Natural killer cell treated with Interleukin-12 subunit alpha and Interleukin-12 subunit beta and Interleukin-15 and Interleukin-18, amount 100 ng/mL, for 72 hours (primary cell): Measurements from ENCODE around the gene CPSF4. TPM values are rescaled to one million over a fixed set of nuclear protein-coding genes. Genes with fewer than 3 reads are reported as not detected.

Source experiments
- ATAC-seq, 2 donors: fragments of 150-1000 bp; cut with Tn5 transposase in 1 of 2; sonication (Bioruptor Pico), chemical (Tn5 transposase) in 1 of 2; 2 replicates each; pipeline ENCODE4 v1.10.0; 2021
- DNase-seq: peaks from one replicate; pipeline ENCODE4 v3.0.0; 2022; ENCODE audit warnings: low spot score
- H3K27ac Mint-ChIP-seq, 2 donors: 1 replicate in 1 of 2; 2 replicates in 1 of 2; pipeline ENCODE4 v1.8.0; 2022; ENCODE audit warnings: mixed read lengths in 2 of 2, mild to moderate bottlenecking in 1 of 2, moderate library complexity in 1 of 2
- H3K27me3 Mint-ChIP-seq, 2 donors: 1 replicate in 1 of 2; 2 replicates in 1 of 2; pipeline ENCODE4 v1.8.0; 2022; ENCODE audit warnings: mixed read lengths in 2 of 2
- H3K36me3 Mint-ChIP-seq: one replicate; pipeline ENCODE4 v1.8.0; 2022; ENCODE audit warnings: mixed read lengths
- H3K4me1 Mint-ChIP-seq, 2 donors: 1 replicate in 1 of 2; 2 replicates in 1 of 2; pipeline ENCODE4 v1.8.0; 2022; ENCODE audit warnings: low read depth in 2 of 2, mixed read lengths in 2 of 2, mild to moderate bottlenecking in 1 of 2
- H3K4me3 Mint-ChIP-seq: one replicate; pipeline ENCODE4 v1.8.0; 2022; ENCODE audit warnings: mixed read lengths
- H3K9me3 Mint-ChIP-seq: 2 replicates; pipeline ENCODE4 v1.8.0; 2022; ENCODE audit warnings: mixed read lengths
- total RNA-seq, 2 donors: library from RNA; stranded (reverse); gene quantifications; one replicate each; pipeline ENCODE4 v1.2.3, GENCODE V29; 2022

Gene CPSF4
- total RNA-seq, 2 donors from 2014 or later: 51.1 to 91.1 TPM

DNA sequence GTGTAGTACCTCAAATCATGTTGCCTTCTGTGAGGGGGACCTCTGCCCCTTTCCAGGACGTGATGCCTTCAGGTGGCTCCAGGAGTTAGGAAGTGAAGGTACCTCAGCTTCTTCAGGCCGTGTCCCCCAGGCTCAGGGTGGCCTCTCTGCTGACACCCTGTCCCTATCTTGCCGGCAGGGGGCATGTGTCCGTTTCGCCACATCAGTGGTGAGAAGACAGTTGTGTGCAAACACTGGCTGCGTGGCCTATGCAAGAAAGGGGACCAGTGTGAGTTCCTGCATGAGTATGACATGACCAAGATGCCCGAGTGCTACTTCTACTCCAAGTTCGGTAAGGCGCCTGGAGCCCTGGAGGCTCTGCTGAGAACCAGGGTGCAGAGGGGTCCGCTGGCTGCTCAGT, 9.2 kb downstream of the CPSF4 start:
- ATAC-seq (no peak), DNase-seq (no peak)
- Mint-ChIP-seq H3K9me3 (no peaks in the 10 kb centered on the region), H3K27ac (no peak overlapping the region), H3K36me3 (peaks cover 4% of the 10 kb centered on the region), H3K4me1 (peaks cover 4 to 12% of the 10 kb centered on the region in 2 donors), H3K4me3 (no peak overlapping the region), H3K27me3 (no peaks in the 10 kb centered on the region)

DNA sequence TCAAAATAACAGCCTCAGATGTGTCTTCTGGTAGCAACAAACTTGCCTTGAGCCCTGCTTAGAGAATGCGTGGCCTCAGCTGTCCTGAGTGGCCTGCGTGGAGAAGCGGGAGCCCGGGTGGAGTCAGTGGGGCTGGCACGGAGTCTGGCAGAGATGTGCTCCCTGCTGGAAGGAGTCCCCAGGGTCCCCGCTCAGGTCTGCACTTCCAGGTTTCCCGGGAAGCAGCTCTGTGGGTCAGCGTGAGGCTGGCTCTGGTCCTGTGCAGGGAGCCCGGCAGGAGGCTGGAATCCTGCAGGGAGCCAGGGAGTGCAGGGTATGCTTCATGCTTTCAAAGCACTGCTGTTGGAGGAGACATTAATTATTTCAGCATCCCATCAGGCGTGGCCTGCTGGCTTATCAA, 10.1 kb downstream of the CPSF4 start:
- Mint-ChIP-seq H3K27ac (no peak overlapping the region), H3K4me3 (no peak overlapping the region), H3K36me3 (no peaks in the 10 kb centered on the region), H3K27me3 (no peaks in the 10 kb centered on the region), H3K4me1 (peaks cover 0 to 10% of the 10 kb centered on the region in 2 donors), H3K9me3 (no peaks in the 10 kb centered on the region)
- ATAC-seq (no peak), DNase-seq (no peak)

DNA sequence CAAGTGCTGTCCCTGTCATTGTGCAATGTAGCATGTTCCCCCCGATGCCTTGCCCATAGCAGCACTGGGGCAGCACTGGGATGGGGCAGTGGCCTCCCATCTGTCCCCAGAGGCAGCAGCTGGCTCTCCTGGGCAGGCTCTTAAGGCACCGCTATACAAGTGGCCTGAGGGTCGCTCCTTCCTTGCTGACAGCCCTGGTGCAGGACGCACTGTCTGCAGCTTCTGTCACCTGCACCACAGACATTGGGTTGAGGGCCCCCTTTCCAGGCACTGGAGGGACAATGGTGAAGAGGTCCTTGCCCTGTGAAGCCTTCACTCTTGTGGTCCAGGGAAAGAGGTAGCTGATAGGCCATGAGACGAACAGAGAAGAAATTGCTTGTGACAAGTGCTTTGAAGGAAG, 10.6 kb downstream of the CPSF4 start:
- no peak overlapping the region for H3K27ac Mint-ChIP-seq
- DNase-seq (no peak), ATAC-seq (no peak)
- H3K27me3 Mint-ChIP-seq: no peaks in the 10 kb centered on the region
- peaks cover 0 to 11% of the 10 kb centered on the region in 2 donors for H3K4me1 Mint-ChIP-seq
- H3K4me3 Mint-ChIP-seq: no peak overlapping the region
- H3K9me3 Mint-ChIP-seq: no peaks in the 10 kb centered on the region
- H3K36me3 Mint-ChIP-seq: no peaks in the 10 kb centered on the region

DNA sequence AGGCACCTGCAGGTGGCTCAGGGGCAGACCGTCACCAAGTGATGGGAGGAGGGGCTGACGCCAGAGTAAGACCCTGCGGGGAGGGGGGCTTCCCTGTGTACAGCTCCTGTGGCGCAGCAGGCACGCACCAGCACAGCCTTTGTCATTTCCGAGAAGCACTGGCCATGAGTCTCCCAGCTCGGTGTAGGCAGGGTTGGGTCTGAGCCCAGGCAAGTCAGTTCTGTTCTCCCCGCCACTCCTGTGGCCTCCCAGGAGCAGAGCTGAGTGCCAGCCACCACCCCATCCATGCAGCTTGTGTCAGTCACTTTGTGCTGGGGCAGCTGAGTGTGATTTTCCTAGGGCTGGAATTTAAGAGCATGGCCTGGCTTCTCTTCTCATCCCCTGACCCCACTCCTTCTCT, 13.2 kb downstream of the CPSF4 start:
- no peak for DNase-seq
- Mint-ChIP-seq H3K9me3 (no peaks in the 10 kb centered on the region), H3K4me3 (no peak overlapping the region), H3K4me1 (peaks cover 0 to 13% of the 10 kb centered on the region in 2 donors), H3K36me3 (no peaks in the 10 kb centered on the region), H3K27me3 (no peaks in the 10 kb centered on the region), H3K27ac (no peak overlapping the region)
- ATAC-seq: peak in 1 of 2 donors; percentile 48

DNA sequence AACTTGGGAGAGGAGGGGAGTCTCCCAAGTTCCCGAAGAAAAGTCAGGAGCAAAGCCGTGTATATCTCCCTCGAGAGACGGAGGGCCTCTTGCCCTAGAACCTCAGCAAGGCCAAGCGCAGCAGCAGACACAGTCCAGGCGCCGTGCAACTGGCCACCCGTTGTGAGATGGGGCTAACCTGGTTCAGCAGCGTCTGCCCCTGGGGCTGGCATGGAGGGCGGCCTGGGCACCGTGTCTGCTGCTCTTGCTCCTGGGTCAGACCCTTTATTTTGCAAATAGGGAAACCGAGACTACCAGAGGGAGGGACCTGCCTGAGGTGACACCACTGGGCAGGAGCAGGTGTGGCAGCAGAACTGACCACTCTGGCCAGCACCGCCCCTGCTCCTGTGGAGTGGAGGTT, 13.8 kb downstream of the CPSF4 start:
- DNase-seq (no peak), ATAC-seq (no peak)
- Mint-ChIP-seq H3K4me1 (peaks cover 0 to 13% of the 10 kb centered on the region in 2 donors), H3K9me3 (no peaks in the 10 kb centered on the region), H3K36me3 (no peaks in the 10 kb centered on the region), H3K27me3 (no peaks in the 10 kb centered on the region), H3K27ac (no peak overlapping the region), H3K4me3 (no peak overlapping the region)

DNA sequence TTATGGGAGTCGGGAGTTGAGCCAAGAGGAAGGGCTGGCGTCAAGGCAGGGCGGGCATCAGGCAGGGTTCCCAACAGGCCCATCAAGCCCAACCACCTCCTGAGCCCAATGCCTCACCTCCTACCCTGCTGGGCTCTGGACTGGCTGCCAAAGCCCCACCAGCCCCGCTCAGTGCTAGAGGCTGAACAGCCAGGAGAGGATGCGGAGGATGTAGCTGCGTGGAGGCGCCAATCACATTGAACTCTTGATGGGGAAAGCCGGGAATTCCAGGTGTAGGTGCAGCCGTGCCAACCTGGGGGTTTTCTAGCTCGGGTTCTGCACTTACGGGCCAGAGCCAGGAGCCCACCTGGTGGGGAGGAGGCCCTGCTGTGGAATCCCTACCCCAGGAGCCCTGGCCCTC, 14.4 kb downstream of the CPSF4 start:
- H3K27me3 Mint-ChIP-seq: no peaks in the 10 kb centered on the region
- DNase-seq (no peak), ATAC-seq (no peak)
- no peak overlapping the region for H3K4me3 Mint-ChIP-seq
- no peaks in the 10 kb centered on the region for H3K9me3 Mint-ChIP-seq
- H3K36me3 Mint-ChIP-seq: no peaks in the 10 kb centered on the region
- peaks cover 0 to 13% of the 10 kb centered on the region in 2 donors for H3K4me1 Mint-ChIP-seq
- no peak overlapping the region for H3K27ac Mint-ChIP-seq

DNA sequence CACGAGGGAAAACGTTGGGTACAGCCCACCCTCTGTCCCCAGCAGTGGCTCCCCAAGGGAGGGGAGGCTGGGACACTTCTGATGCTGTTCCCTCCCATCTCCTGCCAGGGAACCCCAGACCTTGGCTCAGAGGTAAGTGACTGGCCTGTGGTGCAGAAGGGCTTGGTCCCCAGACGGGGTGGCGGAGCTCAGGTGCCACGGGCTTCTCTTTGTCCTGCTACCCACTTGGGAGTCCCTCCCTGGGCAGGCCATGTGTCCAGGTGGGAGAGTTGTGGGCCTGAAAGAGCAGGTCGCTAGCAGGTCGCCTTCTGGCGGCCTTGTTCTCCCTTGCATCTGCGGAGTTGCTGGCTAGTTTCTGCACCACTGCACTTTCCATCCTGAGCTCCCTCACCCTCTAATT, 17.1 kb downstream of the CPSF4 start:
- no peak for DNase-seq
- Mint-ChIP-seq H3K27me3 (no peaks in the 10 kb centered on the region), H3K4me1 (peaks cover 0 to 19% of the 10 kb centered on the region in 2 donors), H3K27ac (no peak overlapping the region), H3K36me3 (peaks cover 5% of the 10 kb centered on the region), H3K9me3 (no peaks in the 10 kb centered on the region), H3K4me3 (no peak overlapping the region)
- no peak for ATAC-seq

DNA sequence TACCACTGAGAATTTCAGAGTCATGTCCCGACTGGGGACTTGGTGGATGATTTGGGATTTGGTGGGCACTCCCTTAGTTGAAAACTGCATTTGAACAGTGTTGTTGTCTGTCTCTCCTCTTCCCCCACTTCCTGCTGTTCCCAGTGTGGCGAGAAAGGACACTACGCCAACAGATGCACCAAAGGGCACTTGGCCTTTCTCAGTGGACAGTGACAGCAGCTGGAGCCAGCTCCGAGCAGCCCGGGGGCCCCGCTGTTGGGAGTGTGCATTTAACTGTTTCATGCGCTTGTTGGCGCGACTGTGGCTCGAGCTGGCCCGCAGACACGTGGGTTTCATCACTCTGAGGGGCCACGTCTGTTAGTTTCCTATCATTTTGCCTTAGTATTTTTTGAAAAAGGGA, 17.5 kb downstream of the CPSF4 start:
- Mint-ChIP-seq H3K27me3 (no peaks in the 10 kb centered on the region), H3K27ac (no peak overlapping the region), H3K9me3 (no peaks in the 10 kb centered on the region), H3K4me1 (peaks cover 0 to 16% of the 10 kb centered on the region in 2 donors), H3K4me3 (no peak overlapping the region), H3K36me3 (peaks cover 5% of the 10 kb centered on the region)
- DNase-seq: no peak
- ATAC-seq: no peak

DNA sequence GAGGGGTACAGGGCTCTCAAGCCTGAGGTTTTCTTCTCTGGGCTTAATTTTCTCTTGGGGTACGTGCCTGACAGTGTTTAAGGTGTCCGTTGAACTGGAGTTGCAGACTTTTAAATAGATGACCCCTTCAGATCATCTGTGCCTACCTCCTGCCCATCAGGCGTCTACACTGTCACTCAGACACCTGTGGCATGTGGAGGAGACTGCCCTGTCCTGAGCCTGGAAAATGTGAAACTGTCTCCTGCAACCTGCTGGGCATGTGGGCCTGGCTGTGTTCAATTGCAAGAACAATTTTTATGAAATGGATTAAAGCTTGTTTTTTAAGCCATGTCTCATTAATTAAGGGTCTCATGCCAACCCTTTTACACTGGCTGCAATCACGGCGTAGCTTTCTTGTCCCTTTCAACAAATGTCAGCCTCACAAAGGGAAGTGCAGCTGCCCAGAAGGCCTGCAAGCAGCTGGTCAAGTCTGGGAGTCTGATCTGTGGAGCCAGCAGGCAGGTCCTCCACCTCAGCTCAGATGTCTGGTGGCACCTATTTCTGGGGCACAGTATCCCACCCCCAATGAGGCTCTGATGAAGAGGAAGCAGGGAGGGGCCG, 18.4 kb downstream of the CPSF4 start:
- no peak for DNase-seq
- Mint-ChIP-seq H3K27ac (no peak overlapping the region), H3K4me3 (no peak overlapping the region), H3K27me3 (no peaks in the 10 kb centered on the region), H3K36me3 (peaks cover 5% of the 10 kb centered on the region), H3K4me1 (peaks cover 0 to 16% of the 10 kb centered on the region in 2 donors), H3K9me3 (no peaks in the 10 kb centered on the region)
- no peak for ATAC-seq

DNA sequence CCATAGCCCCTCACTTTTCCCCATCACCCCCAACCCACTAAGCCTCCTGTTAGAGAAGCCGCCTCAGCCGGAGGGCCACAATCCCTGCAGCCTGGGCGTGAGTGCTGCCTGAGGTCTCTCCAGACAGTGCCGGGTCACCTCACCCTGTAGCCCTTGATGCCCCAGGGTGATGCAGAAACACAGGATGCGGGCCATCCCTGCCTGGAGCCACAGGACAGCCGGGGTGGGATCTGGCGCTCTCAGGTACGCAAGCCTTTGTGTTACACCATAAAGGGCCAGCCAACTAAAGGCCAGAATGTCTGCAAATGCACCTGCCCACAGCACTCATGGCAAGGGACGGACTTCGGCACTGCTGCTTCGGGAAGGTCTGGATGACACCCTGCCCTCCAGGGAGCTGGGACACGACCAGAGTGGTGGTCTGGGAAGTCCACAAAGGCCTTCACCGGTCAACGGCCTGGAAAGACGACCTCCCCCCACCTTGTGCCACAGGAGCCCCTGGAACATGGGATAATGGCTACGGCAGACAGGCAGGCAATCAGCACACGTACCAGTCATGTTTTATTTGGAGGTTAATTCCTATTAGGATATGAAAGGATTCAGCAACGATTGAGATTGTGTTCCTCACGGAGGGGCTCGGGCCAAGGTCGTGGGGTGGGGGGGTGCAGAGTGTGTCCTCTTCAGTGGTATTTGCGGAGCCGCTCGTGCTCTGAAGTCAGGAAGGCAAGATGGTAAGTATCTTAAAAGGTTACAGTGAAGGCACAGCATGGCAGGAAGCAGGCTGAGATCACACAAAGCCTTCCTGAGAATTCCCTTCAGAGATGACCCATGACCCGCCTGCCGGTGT, 19.1 kb downstream of the CPSF4 start:
- H3K27me3 Mint-ChIP-seq: no peaks in the 10 kb centered on the region
- no peak for ATAC-seq
- no peak overlapping the region for H3K4me3 Mint-ChIP-seq
- no peaks in the 10 kb centered on the region for H3K9me3 Mint-ChIP-seq
- H3K36me3 Mint-ChIP-seq: peaks cover 5% of the 10 kb centered on the region
- peaks cover 3 to 19% of the 10 kb centered on the region in 2 donors for H3K4me1 Mint-ChIP-seq
- no peak for DNase-seq
- H3K27ac Mint-ChIP-seq: no peak overlapping the region

DNA sequence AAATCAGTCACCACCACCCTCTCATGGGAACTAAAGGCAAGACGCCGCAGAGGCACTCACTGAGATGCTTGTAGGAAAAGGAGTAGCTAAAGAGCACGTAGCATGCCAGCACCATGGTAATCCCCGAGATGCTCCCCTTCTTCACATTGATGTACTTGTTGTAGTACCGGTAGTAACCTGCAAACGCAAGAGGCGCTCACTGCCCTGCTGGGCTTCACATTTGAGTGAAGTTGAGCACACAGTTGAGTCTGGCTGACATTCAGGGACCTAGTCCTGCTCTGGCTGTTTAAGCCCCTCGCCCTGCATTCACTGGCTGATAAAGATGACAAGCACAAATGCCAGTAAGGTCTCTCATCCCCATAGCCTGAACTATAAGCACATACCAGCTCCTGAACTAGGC, 20.3 kb downstream of the CPSF4 start:
- H3K4me3 Mint-ChIP-seq: no peak overlapping the region
- H3K9me3 Mint-ChIP-seq: no peaks in the 10 kb centered on the region
- H3K27ac Mint-ChIP-seq: no peak overlapping the region
- peaks cover 12 to 22% of the 10 kb centered on the region in 2 donors for H3K4me1 Mint-ChIP-seq
- no peak for DNase-seq
- ATAC-seq: peak in 1 of 2 donors; percentile 56
- H3K27me3 Mint-ChIP-seq: no peaks in the 10 kb centered on the region
- peaks cover 9% of the 10 kb centered on the region for H3K36me3 Mint-ChIP-seq

DNA sequence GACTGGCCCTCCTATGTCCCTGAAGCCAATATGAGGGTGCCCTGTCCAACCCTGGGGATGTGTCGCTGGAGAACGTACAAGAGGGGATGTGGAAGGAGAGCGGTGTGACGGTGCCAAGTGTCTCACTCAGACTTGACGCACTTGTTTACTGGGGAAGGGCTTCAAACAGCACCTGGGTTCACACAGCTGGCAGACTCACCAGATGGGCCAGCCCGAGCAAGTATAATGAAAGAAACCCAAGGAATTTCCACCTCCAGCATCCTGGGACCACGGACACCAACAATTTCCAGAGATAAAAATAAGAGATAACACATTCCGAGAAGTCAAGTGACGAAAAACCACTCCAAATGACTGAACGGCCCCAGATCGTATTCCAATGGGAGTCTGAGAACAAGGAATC, 21.9 kb downstream of the CPSF4 start:
- peaks cover 9% of the 10 kb centered on the region for H3K36me3 Mint-ChIP-seq
- H3K4me3 Mint-ChIP-seq: no peak overlapping the region
- peak overlapping the region; percentile 15 to 30 for H3K27ac Mint-ChIP-seq
- H3K9me3 Mint-ChIP-seq: no peaks in the 10 kb centered on the region
- H3K27me3 Mint-ChIP-seq: no peaks in the 10 kb centered on the region
- no peak for ATAC-seq
- H3K4me1 Mint-ChIP-seq: peaks cover 19 to 29% of the 10 kb centered on the region in 2 donors
- no peak for DNase-seq

DNA sequence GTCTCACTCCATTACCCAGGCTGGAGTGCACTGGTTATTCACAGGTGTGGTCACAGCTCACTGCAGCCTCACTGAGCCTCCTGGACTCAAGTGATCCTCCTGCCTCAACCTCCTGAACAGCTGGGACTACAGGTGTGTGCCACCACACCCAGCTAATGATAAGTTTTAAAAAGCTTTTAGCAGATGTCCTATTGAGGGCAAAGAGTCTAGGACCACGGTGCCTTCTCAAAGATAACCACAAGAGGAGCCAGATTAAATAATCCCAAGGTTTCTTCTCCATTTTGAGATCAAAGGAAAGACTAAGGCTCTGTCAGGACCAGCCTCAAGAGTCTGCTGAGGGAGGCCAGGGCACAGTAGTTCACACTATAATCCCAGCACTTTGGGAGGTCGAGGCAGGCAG, 22.5 kb downstream of the CPSF4 start:
- DNase-seq (no peak), ATAC-seq (no peak)
- Mint-ChIP-seq H3K36me3 (peaks cover 9% of the 10 kb centered on the region), H3K27me3 (no peaks in the 10 kb centered on the region), H3K4me1 (peaks cover 24 to 34% of the 10 kb centered on the region in 2 donors), H3K27ac (no peak overlapping the region), H3K4me3 (no peak overlapping the region), H3K9me3 (no peaks in the 10 kb centered on the region)

DNA sequence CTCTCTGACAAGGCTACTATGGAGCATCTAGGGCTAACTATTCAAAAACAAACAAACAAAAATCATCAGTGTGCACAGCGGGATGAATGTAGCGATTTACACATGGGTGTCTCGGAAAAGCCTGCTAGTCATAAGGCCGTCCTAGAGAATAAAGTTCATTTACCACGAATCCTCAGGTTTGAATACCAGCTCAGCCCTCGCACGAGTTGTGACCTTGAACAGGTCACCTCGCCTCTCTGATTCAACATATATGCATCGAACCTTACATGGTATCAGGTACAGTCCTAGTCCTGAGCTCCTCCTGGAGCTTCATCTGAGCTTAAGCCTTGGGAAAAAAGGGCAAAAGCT, 26.7 kb downstream of the CPSF4 start:
- no peak for DNase-seq
- H3K27ac Mint-ChIP-seq: peak overlapping the region; percentile 83 to 93
- peak in 1 of 2 donors; percentile 1 for ATAC-seq
- no peaks in the 10 kb centered on the region for H3K9me3 Mint-ChIP-seq
- peaks cover 4% of the 10 kb centered on the region for H3K36me3 Mint-ChIP-seq
- H3K4me1 Mint-ChIP-seq: peaks cover 24 to 28% of the 10 kb centered on the region in 2 donors
- H3K27me3 Mint-ChIP-seq: no peaks in the 10 kb centered on the region
- H3K4me3 Mint-ChIP-seq: peak overlapping the region; percentile 96
